ENCODE data around the gene CDHR3. TPM values are rescaled to one million over a fixed set of nuclear protein-coding genes. Genes with fewer than 3 reads are reported as not detected.

CDHR3 gene, protein sequence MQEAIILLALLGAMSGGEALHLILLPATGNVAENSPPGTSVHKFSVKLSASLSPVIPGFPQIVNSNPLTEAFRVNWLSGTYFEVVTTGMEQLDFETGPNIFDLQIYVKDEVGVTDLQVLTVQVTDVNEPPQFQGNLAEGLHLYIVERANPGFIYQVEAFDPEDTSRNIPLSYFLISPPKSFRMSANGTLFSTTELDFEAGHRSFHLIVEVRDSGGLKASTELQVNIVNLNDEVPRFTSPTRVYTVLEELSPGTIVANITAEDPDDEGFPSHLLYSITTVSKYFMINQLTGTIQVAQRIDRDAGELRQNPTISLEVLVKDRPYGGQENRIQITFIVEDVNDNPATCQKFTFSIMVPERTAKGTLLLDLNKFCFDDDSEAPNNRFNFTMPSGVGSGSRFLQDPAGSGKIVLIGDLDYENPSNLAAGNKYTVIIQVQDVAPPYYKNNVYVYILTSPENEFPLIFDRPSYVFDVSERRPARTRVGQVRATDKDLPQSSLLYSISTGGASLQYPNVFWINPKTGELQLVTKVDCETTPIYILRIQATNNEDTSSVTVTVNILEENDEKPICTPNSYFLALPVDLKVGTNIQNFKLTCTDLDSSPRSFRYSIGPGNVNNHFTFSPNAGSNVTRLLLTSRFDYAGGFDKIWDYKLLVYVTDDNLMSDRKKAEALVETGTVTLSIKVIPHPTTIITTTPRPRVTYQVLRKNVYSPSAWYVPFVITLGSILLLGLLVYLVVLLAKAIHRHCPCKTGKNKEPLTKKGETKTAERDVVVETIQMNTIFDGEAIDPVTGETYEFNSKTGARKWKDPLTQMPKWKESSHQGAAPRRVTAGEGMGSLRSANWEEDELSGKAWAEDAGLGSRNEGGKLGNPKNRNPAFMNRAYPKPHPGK
- total RNA-seq = 2.6 and 4.3 TPM in 2 replicates

DNA sequence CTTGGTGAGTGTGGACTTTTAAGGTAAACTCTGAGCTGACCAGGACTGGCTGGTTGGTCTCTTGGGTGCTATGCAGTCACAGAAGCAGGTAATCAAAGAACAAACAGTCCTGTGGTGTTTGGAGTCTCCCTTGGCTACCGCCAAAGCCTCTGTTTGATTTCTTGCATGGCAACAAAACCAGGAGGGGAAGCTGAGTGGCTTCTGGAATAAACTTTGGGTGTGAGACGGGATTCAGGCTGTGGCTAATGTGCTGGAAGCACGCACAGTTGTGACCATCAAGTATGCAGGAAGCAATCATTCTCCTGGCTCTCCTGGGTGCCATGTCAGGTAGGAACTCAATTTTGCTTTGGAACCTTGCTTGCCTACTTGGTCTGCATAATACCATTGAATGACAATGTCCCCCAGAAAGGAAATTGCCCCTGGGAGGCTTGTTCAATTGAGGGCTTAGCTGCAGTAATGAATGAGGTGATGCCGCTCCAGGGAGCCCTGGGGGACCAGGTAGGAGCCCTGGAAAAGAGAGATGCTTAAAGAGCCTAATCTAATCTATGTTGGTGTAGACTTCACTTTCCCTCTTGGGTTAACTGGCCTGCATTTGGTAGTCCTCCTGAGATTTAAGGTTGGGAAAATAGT lies at the start of gene CDHR3:
CDHR3 (plus strand) TSS at position 227 of the 630 bp plus-strand sequence; CDS start at position 282, 55 bp downstream.

Other genes with a start within 250 kb of the CDHR3 start
- gene ATXN7L1, start 86.7 kb upstream of the CDHR3 start, total RNA-seq = 7.5 and 8.6 TPM in 2 replicates
- 41.9 and 61.1 TPM in 2 replicates for gene SYPL1, start 149.0 kb downstream of the CDHR3 start, total RNA-seq